ENCODE results near the gene AGBL4.

DNA sequence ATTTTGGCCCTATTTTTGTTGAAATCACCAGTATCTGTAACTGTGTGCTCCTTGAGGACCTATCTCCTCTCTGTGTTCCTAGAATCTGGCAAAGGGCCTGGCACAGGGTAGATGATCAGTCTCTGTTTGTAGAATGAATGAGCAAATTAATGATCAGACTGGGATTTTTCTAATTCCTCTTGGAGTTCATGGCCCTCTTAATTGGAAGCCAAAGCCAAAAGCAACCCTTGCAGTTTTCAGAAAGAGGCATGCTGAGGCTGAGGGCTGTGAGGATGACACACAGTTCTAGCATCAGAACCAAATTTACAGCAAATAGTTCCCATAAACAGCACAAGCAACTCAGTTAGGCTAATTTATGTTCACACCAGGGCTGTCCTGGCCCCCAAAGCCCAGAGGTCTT is 1136.0 kb downstream of the AGBL4 start:
- TF ChIP-seq POLR2AphosphoS5 (IDR thresholded peaks at IDR 0.05; ENCODE audit: borderline replicate concordance, low read depth, low read length), result no peak
- TF ChIP-seq EZH2 (IDR thresholded peaks at IDR 0.05), result no peak
- TF ChIP-seq FOXP2 (optimal IDR thresholded peaks at IDR 0.05; ENCODE audit: control extremely low read depth, extremely low read length, insufficient read depth), result no peak

Measured in SK-N-MC (cell line).